ENCODE data around the gene ARHGAP9. TPM values are rescaled to one million over a fixed set of nuclear protein-coding genes. Genes with fewer than 3 reads are reported as not detected.

ARHGAP9 gene
- total and polyA plus RNA-seq, 2 of the 8 experiments (the other 6 are each of a cell fraction or from before 2014, with no cell fraction given): 3.2 to 6.0 TPM

GRCh38 chr12:57515934-57516541 lies 36.4 kb upstream of the ARHGAP9 start (continued):
- TF ChIP-seq, protein P1, sequence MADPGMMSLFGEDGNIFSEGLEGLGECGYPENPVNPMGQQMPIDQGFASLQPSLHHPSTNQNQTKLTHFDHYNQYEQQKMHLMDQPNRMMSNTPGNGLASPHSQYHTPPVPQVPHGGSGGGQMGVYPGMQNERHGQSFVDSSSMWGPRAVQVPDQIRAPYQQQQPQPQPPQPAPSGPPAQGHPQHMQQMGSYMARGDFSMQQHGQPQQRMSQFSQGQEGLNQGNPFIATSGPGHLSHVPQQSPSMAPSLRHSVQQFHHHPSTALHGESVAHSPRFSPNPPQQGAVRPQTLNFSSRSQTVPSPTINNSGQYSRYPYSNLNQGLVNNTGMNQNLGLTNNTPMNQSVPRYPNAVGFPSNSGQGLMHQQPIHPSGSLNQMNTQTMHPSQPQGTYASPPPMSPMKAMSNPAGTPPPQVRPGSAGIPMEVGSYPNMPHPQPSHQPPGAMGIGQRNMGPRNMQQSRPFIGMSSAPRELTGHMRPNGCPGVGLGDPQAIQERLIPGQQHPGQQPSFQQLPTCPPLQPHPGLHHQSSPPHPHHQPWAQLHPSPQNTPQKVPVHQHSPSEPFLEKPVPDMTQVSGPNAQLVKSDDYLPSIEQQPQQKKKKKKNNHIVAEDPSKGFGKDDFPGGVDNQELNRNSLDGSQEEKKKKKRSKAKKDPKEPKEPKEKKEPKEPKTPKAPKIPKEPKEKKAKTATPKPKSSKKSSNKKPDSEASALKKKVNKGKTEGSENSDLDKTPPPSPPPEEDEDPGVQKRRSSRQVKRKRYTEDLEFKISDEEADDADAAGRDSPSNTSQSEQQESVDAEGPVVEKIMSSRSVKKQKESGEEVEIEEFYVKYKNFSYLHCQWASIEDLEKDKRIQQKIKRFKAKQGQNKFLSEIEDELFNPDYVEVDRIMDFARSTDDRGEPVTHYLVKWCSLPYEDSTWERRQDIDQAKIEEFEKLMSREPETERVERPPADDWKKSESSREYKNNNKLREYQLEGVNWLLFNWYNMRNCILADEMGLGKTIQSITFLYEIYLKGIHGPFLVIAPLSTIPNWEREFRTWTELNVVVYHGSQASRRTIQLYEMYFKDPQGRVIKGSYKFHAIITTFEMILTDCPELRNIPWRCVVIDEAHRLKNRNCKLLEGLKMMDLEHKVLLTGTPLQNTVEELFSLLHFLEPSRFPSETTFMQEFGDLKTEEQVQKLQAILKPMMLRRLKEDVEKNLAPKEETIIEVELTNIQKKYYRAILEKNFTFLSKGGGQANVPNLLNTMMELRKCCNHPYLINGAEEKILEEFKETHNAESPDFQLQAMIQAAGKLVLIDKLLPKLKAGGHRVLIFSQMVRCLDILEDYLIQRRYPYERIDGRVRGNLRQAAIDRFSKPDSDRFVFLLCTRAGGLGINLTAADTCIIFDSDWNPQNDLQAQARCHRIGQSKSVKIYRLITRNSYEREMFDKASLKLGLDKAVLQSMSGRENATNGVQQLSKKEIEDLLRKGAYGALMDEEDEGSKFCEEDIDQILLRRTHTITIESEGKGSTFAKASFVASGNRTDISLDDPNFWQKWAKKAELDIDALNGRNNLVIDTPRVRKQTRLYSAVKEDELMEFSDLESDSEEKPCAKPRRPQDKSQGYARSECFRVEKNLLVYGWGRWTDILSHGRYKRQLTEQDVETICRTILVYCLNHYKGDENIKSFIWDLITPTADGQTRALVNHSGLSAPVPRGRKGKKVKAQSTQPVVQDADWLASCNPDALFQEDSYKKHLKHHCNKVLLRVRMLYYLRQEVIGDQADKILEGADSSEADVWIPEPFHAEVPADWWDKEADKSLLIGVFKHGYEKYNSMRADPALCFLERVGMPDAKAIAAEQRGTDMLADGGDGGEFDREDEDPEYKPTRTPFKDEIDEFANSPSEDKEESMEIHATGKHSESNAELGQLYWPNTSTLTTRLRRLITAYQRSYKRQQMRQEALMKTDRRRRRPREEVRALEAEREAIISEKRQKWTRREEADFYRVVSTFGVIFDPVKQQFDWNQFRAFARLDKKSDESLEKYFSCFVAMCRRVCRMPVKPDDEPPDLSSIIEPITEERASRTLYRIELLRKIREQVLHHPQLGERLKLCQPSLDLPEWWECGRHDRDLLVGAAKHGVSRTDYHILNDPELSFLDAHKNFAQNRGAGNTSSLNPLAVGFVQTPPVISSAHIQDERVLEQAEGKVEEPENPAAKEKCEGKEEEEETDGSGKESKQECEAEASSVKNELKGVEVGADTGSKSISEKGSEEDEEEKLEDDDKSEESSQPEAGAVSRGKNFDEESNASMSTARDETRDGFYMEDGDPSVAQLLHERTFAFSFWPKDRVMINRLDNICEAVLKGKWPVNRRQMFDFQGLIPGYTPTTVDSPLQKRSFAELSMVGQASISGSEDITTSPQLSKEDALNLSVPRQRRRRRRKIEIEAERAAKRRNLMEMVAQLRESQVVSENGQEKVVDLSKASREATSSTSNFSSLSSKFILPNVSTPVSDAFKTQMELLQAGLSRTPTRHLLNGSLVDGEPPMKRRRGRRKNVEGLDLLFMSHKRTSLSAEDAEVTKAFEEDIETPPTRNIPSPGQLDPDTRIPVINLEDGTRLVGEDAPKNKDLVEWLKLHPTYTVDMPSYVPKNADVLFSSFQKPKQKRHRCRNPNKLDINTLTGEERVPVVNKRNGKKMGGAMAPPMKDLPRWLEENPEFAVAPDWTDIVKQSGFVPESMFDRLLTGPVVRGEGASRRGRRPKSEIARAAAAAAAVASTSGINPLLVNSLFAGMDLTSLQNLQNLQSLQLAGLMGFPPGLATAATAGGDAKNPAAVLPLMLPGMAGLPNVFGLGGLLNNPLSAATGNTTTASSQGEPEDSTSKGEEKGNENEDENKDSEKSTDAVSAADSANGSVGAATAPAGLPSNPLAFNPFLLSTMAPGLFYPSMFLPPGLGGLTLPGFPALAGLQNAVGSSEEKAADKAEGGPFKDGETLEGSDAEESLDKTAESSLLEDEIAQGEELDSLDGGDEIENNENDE (IDR thresholded peaks at IDR 0.05; ENCODE audit: insufficient replicate concordance, low read length): peak; percentile 10
- TF ChIP-seq CBX5 (IDR thresholded peaks at IDR 0.05; ENCODE audit: low read depth, low read length): no peak
- TF ChIP-seq TEAD4 (IDR thresholded peaks at IDR 0.05; ENCODE audit: low read depth, low read length): no peak
- no peak for TF ChIP-seq RAD21 (IDR thresholded peaks at IDR 0.05 in 1 of 2, conservative IDR thresholded peaks at IDR 0.05 in 1 of 2; ENCODE audit: low read depth in 2 of 2, low read length in 2 of 2)
- TF ChIP-seq GABPA (IDR thresholded peaks at IDR 0.05; ENCODE audit: borderline replicate concordance, insufficient read depth, low read length): no peak
- no peak for TF ChIP-seq BCL11A (IDR thresholded peaks at IDR 0.05; ENCODE audit: low read depth in 2 of 2, low read length in 2 of 2)
- TF ChIP-seq, protein P2, sequence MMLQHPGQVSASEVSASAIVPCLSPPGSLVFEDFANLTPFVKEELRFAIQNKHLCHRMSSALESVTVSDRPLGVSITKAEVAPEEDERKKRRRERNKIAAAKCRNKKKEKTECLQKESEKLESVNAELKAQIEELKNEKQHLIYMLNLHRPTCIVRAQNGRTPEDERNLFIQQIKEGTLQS (IDR thresholded peaks at IDR 0.05; ENCODE audit: insufficient read depth, low read depth, low read length): no peak

Data from H1 (cell line).